K562 (cell line): ENCODE results near the gene SHLD2.
"Not testable (repeated sequence)": the region's sequence is repeated elsewhere in the genome, so short reads cannot be mapped to it uniquely, and the experiment has no call there.

Experiments used
- EP300 ChIP-seq: IDR thresholded peaks from 2 replicates; pipeline ENCODE4 v1.6.1; 2012; ENCODE audit warnings: low read length, improper control_type of control experiment
- HDAC2 ChIP-seq: fragments of 450-650 bp; IDR thresholded peaks from 2 replicates; pipeline ENCODE4 v1.6.1; 2016; ENCODE audit warnings: mild to moderate bottlenecking
- NR1H2 ChIP-seq: sonication (generic); formaldehyde crosslinking; IDR thresholded peaks from 2 replicates; pipeline ENCODE4 v1.4.0; 2020; ENCODE audit warnings: mild to moderate bottlenecking, missing genetic modification reagents
- NR4A1 ChIP-seq, 2 experiments: fragments of 250-450 bp in 1 of 2; fragments of 450-650 bp in 1 of 2; sonication (Bioruptor Pico) in 1 of 2; IDR thresholded peaks; 2 replicates each; pipeline versions ENCODE4 v1.4.0 to v1.6.1; 2016 to 2020; ENCODE audit warnings: mild to moderate bottlenecking in 2 of 2, missing compliant biosample characterization in 1 of 2, missing genetic modification characterization in 1 of 2, moderate library complexity in 1 of 2
- SMARCC2 ChIP-seq: fragments of 450-650 bp; IDR thresholded peaks from 2 replicates; pipeline ENCODE4 v1.6.1; 2017; ENCODE audit warnings: antibody characterized with exemption, moderate library complexity, mild to moderate bottlenecking, low read depth
- SNAPC5 ChIP-seq: fragments of 250-450 bp; sonication (Bioruptor Pico); IDR thresholded peaks from 2 replicates; pipeline ENCODE4 v1.8.0; 2021; ENCODE audit warnings: moderate library complexity, mild to moderate bottlenecking, inconsistent platforms
- SRSF7 ChIP-seq: fragments of 200-400 bp; formaldehyde crosslinking; optimal IDR thresholded peaks from 2 replicates; pipeline ENCODE3; 2017; ENCODE audit warnings: mild to moderate bottlenecking, low read depth, low read length
- ZC3H11A ChIP-seq: IDR thresholded peaks from 2 replicates; pipeline ENCODE4 v1.6.1; 2012; ENCODE audit warnings: low read depth, low read length, improper control_type of control experiment
- ZNF445 ChIP-seq: fragments of 250-450 bp; sonication (Bioruptor Pico); IDR thresholded peaks from 2 replicates; pipeline ENCODE4 v1.4.0; 2020; ENCODE audit warnings: low read depth, mild to moderate bottlenecking, moderate library complexity
- ZNF586 ChIP-seq: fragments of 450-650 bp; formaldehyde crosslinking; conservative IDR thresholded peaks from 2 replicates; pipeline ENCODE4 v1.4.0; 2020; ENCODE audit warnings: mild to moderate bottlenecking, moderate library complexity

- not testable (repeated sequence) for TF ChIP-seq EP300; ZNF445 (CRISPR knock-in tag); HDAC2; SNAPC5 (CRISPR knock-in tag); ZC3H11A; SMARCC2; SRSF7; NR4A1 (CRISPR knock-in tag; IDR thresholded peaks at IDR 0.05); NR4A1 (tag; IDR thresholded peaks at IDR 0.05); ZNF586 (CRISPR knock-in tag); NR1H2 (CRISPR knock-in tag)
Measured at GRCh38 chr10:87237244-87237643, 142.2 kb downstream of the SHLD2 start.
